ENCODE measurements around the gene PIGL. TPM values are rescaled to one million over a fixed set of nuclear protein-coding genes. Genes with fewer than 3 reads are reported as not detected.

Gene PIGL
- total RNA-seq, 6 experiments from 2014 or later, result 12.0 to 15.5 (median 14.9) TPM

GRCh38 chr17:16374146-16374938 is 157.3 kb downstream of the PIGL start:
- Mint-ChIP-seq H3K27me3 (ENCODE audit: insufficient read depth) (no peaks in the 10 kb centered on the region), H3K9me3 (no peaks in the 10 kb centered on the region), H3K4me1 (ENCODE audit: low read depth) (peaks cover 13% of the 10 kb centered on the region), H3K4me3 (no peak overlapping the region), H3K36me3 (ENCODE audit: low read depth) (no peaks in the 10 kb centered on the region), H3K27ac (no peak overlapping the region)
- peak; percentile 53 for DNase-seq
- no peak for TF ChIP-seq CTCF (IDR thresholded peaks at IDR 0.05)

Small RNA genes lying within 50 kb of the gene (microRNA-seq; reads per million reads assigned to microRNA genes)
- not detected for gene MIR1288

Other genes with a start within 250 kb of the PIGL start
- gene ZSWIM7, start 217.5 kb upstream of the PIGL start, total RNA-seq (2021; fragmentation: NEBNext Ultra II Directional; extraction: Animal tissue kit (Norgen Biotek cat#: 25700)), result 10 to 100 TPM; 11.4 to 17.7 (median 15.5) TPM
- gene TTC19, start 217.4 kb upstream of the PIGL start, total RNA-seq (2021; fragmentation: NEBNext Ultra II Directional; extraction: Animal tissue kit (Norgen Biotek cat#: 25700)), result 10 to 100 TPM; 10.4 to 15.4 (median 12.4) TPM
- 100 to 1,000 TPM; 103 to 115 (median 111) TPM for gene NCOR1, start 1.7 kb upstream of the PIGL start, total RNA-seq (2021; fragmentation: NEBNext Ultra II Directional; extraction: Animal tissue kit (Norgen Biotek cat#: 25700))
- gene CENPV, start 136.3 kb downstream of the PIGL start, total RNA-seq (2021; fragmentation: NEBNext Ultra II Directional; extraction: Animal tissue kit (Norgen Biotek cat#: 25700)), result 10 to 100 TPM; 12.2 to 22.4 (median 15.2) TPM
- gene UBB, start 163.9 kb downstream of the PIGL start, total RNA-seq (2021; fragmentation: NEBNext Ultra II Directional; extraction: Animal tissue kit (Norgen Biotek cat#: 25700)), result 1,000 to 10,000 TPM; 1,553 to 1,785 (median 1,678) TPM
- gene TRPV2, start 198.4 kb downstream of the PIGL start, total RNA-seq (2021; fragmentation: NEBNext Ultra II Directional; extraction: Animal tissue kit (Norgen Biotek cat#: 25700)), result 10 to 100 TPM in 4 of 6 experiments, 1 to 10 TPM in 2; 2.9 to 19.5 (median 18.1) TPM

Data from HFFc6 (cell line).